ENCODE measurements around the gene TMEM147. TPM values are rescaled to one million over a fixed set of nuclear protein-coding genes. Genes with fewer than 3 reads are reported as not detected.

Gene TMEM147
- total RNA-seq, 6 experiments from 2014 or later, result 104 to 130 (median 115) TPM

- no peak within 1 kb of the TSS for H3K4me3 Mint-ChIP-seq
- H3K27ac Mint-ChIP-seq, result no peak within 1 kb of the TSS; the same call in 1 of the 2 replicates
- H3K27me3 Mint-ChIP-seq (ENCODE audit: insufficient read depth), result peaks cover 28% of the 10 kb centered on the region
- no peak for TF ChIP-seq CTCF (IDR thresholded peaks at IDR 0.05)
- peaks cover 15% of the 10 kb centered on the region for H3K4me1 Mint-ChIP-seq (ENCODE audit: low read depth)
- DNase-seq, result peak; percentile 72
- H3K9me3 Mint-ChIP-seq, result no peaks in the 10 kb centered on the region
- no peaks in the 10 kb centered on the region for H3K36me3 Mint-ChIP-seq (ENCODE audit: low read depth)
Measured at GRCh38 chr19:35528218-35529038, 17.0 kb upstream of the TMEM147 start, which contains the start of gene SBSN. SBSN (minus strand) TSS chr19:35528311; CDS start chr19:35528281, 30 bp downstream.

- Mint-ChIP-seq H3K9me3 (no peaks in the 10 kb centered on the region), H3K36me3 (ENCODE audit: low read depth) (no peaks in the 10 kb centered on the region), H3K4me1 (ENCODE audit: low read depth) (peaks cover 21% of the 10 kb centered on the region), H3K27me3 (ENCODE audit: insufficient read depth) (peaks cover 32% of the 10 kb centered on the region), H3K4me3 (no peak overlapping the region), H3K27ac (no peak overlapping the region)
- TF ChIP-seq CTCF (IDR thresholded peaks at IDR 0.05), result no peak
- no peak for DNase-seq
Measured at GRCh38 chr19:35529241-35530218, 15.9 kb upstream of the TMEM147 start.

GRCh38 chr19:35531291-35531690 is 14.1 kb upstream of the TMEM147 start:
- no peak overlapping the region for H3K27ac Mint-ChIP-seq
- no peaks in the 10 kb centered on the region for H3K36me3 Mint-ChIP-seq (ENCODE audit: low read depth)
- DNase-seq, result no peak
- TF ChIP-seq CTCF (IDR thresholded peaks at IDR 0.05), result no peak
- peaks cover 21% of the 10 kb centered on the region for H3K4me1 Mint-ChIP-seq (ENCODE audit: low read depth)
- no peaks in the 10 kb centered on the region for H3K9me3 Mint-ChIP-seq
- peaks cover 35% of the 10 kb centered on the region for H3K27me3 Mint-ChIP-seq (ENCODE audit: insufficient read depth)
- H3K4me3 Mint-ChIP-seq, result no peak overlapping the region

GRCh38 chr19:35533201-35533821 is 12.1 kb upstream of the TMEM147 start, which contains the start of gene GAPDHS:
GAPDHS (plus strand) TSS chr19:35533456; CDS start chr19:35533528, 72 bp downstream.
- TF ChIP-seq CTCF (IDR thresholded peaks at IDR 0.05), result no peak
- no peaks in the 10 kb centered on the region for H3K36me3 Mint-ChIP-seq (ENCODE audit: low read depth)
- H3K4me1 Mint-ChIP-seq (ENCODE audit: low read depth), result peaks cover 13% of the 10 kb centered on the region
- H3K27ac Mint-ChIP-seq, result no peak within 1 kb of the TSS
- H3K4me3 Mint-ChIP-seq, result peak within 1 kb of the TSS; percentile 55; the same call in 1 of the 2 replicates
- no peaks in the 10 kb centered on the region for H3K9me3 Mint-ChIP-seq
- H3K27me3 Mint-ChIP-seq (ENCODE audit: insufficient read depth), result peaks cover 35% of the 10 kb centered on the region
- DNase-seq, result no peak

GRCh38 chr19:35533822-35534392 is 11.5 kb upstream of the TMEM147 start:
- Mint-ChIP-seq H3K4me3 (peak overlapping the region; percentile 55; the same call in 1 of the 2 replicates), H3K27me3 (ENCODE audit: insufficient read depth) (peaks cover 35% of the 10 kb centered on the region), H3K4me1 (ENCODE audit: low read depth) (peaks cover 7% of the 10 kb centered on the region), H3K27ac (no peak overlapping the region), H3K36me3 (ENCODE audit: low read depth) (no peaks in the 10 kb centered on the region), H3K9me3 (no peaks in the 10 kb centered on the region)
- DNase-seq, result peak; percentile 9
- no peak for TF ChIP-seq CTCF (IDR thresholded peaks at IDR 0.05)

All from HFFc6 (cell line).